Heart left ventricle (tissue), 16 donors: ENCODE data around the gene PRELID2. TPM values are rescaled to one million over a fixed set of nuclear protein-coding genes. Genes with fewer than 3 reads are reported as not detected.
A peak's percentile ranks its signal among the peaks of the same experiment; 100 is the strongest.

ENCODE experiments used
- ATAC-seq, 4 donors: fragments of 200-7000 bp; cut with Tn5 transposase; one replicate each; pipeline ENCODE4 v1.9.1; 2020 to 2022; ENCODE audit warnings: moderate library complexity in 4 of 4, mild to moderate bottlenecking in 3 of 4, moderate number of reproducible peaks in 1 of 4
- DNase-seq, 5 donors: peaks; one replicate each; pipeline ENCODE4 v3.0.0-alpha.2; 2020
- H3K27ac ChIP-seq, 12 donors: fragments of 200-600 bp; sonication (generic) in 4 of 12; one replicate each; pipeline versions ENCODE4 v1.5.0 to v1.8.0; 2016 to 2022; ENCODE audit warnings: mild to moderate bottlenecking in 2 of 12
- H3K27me3 ChIP-seq, 9 donors: fragments of 200-600 bp; sonication (generic) in 2 of 9; one replicate each; pipeline versions ENCODE4 v1.5.1 to v1.8.0; 2016 to 2022; ENCODE audit warnings: mild to moderate bottlenecking in 3 of 9
- H3K36me3 ChIP-seq, 9 donors: fragments of 200-600 bp; sonication (generic) in 2 of 9; one replicate each; pipeline versions ENCODE4 v1.5.0 to v1.8.0; 2018 to 2022; ENCODE audit warnings: mild to moderate bottlenecking in 2 of 9
- H3K4me1 ChIP-seq, 12 donors: fragments of 200-600 bp; sonication (generic) in 4 of 12; one replicate each; pipeline versions ENCODE4 v1.5.0 to v1.8.0; 2016 to 2022; ENCODE audit warnings: mild to moderate bottlenecking in 3 of 12
- H3K4me3 ChIP-seq, 12 donors: fragments of 200-600 bp; sonication (generic) in 4 of 12; one replicate each; pipeline versions ENCODE4 v1.5.0 to v1.8.0; 2017 to 2022; ENCODE audit warnings: mild to moderate bottlenecking in 9 of 12, moderate library complexity in 4 of 12
- H3K9me3 ChIP-seq, 12 donors: fragments of 200-600 bp; sonication (generic) in 4 of 12; one replicate each; pipeline versions ENCODE4 v1.5.0 to v1.8.0; 2016 to 2022; ENCODE audit warnings: mild to moderate bottlenecking in 1 of 12
- CTCF ChIP-seq, 12 donors: fragments of 200-600 bp; sonication (generic) in 4 of 12; IDR thresholded peaks; one replicate each; pipeline versions ENCODE4 v1.5.0 to v1.8.0; 2018 to 2022; ENCODE audit warnings: antibody characterized with exemption in 12 of 12, mild to moderate bottlenecking in 5 of 12
- POLR2A ChIP-seq, 2 donors: fragments of 450-650 bp; IDR thresholded peaks; one replicate each; pipeline ENCODE4 v1.6.1; 2017; ENCODE audit warnings: antibody characterized with exemption in 2 of 2, mild to moderate bottlenecking in 2 of 2, moderate library complexity in 2 of 2
- WGBS, 4 donors: extraction: QIAGEN DNeasy Blood & Tissue Kit in 2 of 4; methylation state at CpG; one replicate each; pipeline versions ENCODE4 v1.1.5 to v1.1.7; 2013 to 2018; 5-methylcytosine and 5-hydroxymethylcytosine counted together
- intact Hi-C, 10 donors: fragments of 100-400 bp; cut with DNase I; formaldehyde crosslinking; loops; one replicate each; pipeline versions ENCODE4 v1.11.1 to v1.14.2; 2022
- polyA plus RNA-seq, 2 donors: library from polyadenylated mRNA; stranded (reverse); fragments of 200-250 nt; gene quantifications; one replicate each; pipeline ENCODE4 v1.2.3, GENCODE V29; 2013
- total RNA-seq, 9 donors: library from RNA; depleted of rRNA in 2 of 9; stranded (reverse); fragments of >200 nt in 2 of 9; fragmentation: NEBNext Ultra II Directional in 3 of 9; extraction: Animal tissue kit (Norgen Biotek cat#: 25700) in 3 of 9; gene quantifications; one replicate each; pipeline versions ENCODE4 v1.1.0 to v1.2.4, GENCODE V29; 2016 to 2023
- donor health status: ischemic (EF 13 %, LVEDD 7.1; RV severe dilation, severe dysfunction).
- donor health status: healthy with polysubstance abuse.
- donor health status: DM: no; HTN: yes; CAD: no.
- donor health status: DM: no; HTN: no; CAD: no.
- donor health status: ischemic (EF 25% LVEDD 6.9; RV normal size, moderate dysfunction).
- donor health status: ischemic (EF 25% LVEDD 5.7; RV mildly dilated, moderate dysfunction).
- donor health status: healthy.
- donor health status: DM: yes; HTN: yes; CAD: no.
- donor health status: ischemic (EF 35%, LVEDD 5.7; RV mildly dilated, moderate dysfunction).
- donor health status: nonischemic (EF 11% LVEDD 7.7; RV severe dilation, severe dysfunction).
- donor health status: DM: yes; HTN: yes; CAD: no.
- donor health status: PGD.
- donor health status: ischemic (EF 29% LVEDD 5.4; RV normal size, mild dysfunction).
- donor health status: nonischemic (EF 23%, LVEDD 6.1; RV moderate dilation, normal function).

The PRELID2 gene
- total and polyA plus RNA-seq, 11 donors: 1.2 to 26.7 (median 9.1) TPM

DNA sequence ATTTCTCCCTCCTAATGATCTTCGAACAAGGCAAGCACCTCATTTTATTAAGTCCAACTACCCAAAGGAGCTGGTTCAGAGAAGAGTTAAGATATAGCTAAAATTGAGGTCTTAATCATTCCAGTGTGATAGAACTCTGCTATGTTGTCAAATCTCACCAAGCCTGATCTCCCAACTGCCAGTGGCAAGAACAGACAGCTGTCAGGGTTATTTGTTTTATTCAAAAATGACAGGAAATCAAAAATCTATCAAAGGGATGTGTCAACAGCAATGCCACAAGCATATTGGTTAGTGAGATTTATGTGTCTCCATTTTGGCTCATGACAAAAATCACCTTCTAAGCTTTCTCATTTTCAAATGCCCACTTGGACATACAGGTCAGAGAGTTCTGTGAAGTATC is 74.5 kb downstream of the PRELID2 start:
- no peak for ATAC-seq
- H3K27me3 ChIP-seq: no peaks in the 10 kb centered on the region
- no peak overlapping the region for H3K4me3 ChIP-seq
- TF ChIP-seq POLR2A (IDR thresholded peaks at IDR 0.05) (no peak), CTCF (IDR thresholded peaks at IDR 0.05) (no peak)
- peaks cover 0 to 17% (median 0%) of the 10 kb centered on the region in 9 donors for H3K36me3 ChIP-seq
- no peak overlapping the region for H3K27ac ChIP-seq
- WGBS, 4 donors: 92 to 98% (median 97%) methylated on average over 1 of the region's 1 CpG
- DNase-seq: no peak
- H3K9me3 ChIP-seq: no peaks in the 10 kb centered on the region
- intact Hi-C loops: no loop called here
- H3K4me1 ChIP-seq: no peaks in the 10 kb centered on the region

DNA sequence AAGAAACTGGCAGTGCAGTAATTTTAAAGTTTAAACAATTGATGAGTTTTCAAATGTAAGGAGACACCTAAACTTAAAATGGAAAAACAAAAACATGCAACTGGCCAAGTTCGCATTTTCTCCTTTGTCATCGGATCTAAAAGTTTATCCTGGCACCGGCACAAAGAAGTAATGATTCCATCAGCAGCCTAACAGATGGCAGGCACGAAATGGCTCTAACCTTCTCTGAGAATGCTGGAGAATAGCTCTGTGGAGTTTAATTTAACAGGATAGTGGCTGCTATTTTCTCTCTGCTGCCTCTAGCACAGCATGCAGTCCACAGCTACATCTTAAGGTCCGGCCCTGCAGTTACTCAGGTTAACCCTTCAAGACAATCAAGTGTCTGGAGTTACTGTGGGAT is 82.2 kb downstream of the PRELID2 start:
- H3K27me3 ChIP-seq: no peaks in the 10 kb centered on the region
- TF ChIP-seq POLR2A (IDR thresholded peaks at IDR 0.05): no peak
- TF ChIP-seq CTCF (IDR thresholded peaks at IDR 0.05): no peak
- no peak for DNase-seq
- no peaks in the 10 kb centered on the region for H3K36me3 ChIP-seq
- WGBS, 4 donors: 38 to 57% (median 49%) methylated on average over 5 of the region's 5 CpGs
- no peak overlapping the region for H3K4me3 ChIP-seq
- intact Hi-C loops: no loop called here
- no peak overlapping the region for H3K27ac ChIP-seq
- peaks cover 0 to 13% (median 0%) of the 10 kb centered on the region in 12 donors for H3K4me1 ChIP-seq
- no peak for ATAC-seq
- H3K9me3 ChIP-seq: peaks cover 0 to 17% (median 0%) of the 10 kb centered on the region in 12 donors

DNA sequence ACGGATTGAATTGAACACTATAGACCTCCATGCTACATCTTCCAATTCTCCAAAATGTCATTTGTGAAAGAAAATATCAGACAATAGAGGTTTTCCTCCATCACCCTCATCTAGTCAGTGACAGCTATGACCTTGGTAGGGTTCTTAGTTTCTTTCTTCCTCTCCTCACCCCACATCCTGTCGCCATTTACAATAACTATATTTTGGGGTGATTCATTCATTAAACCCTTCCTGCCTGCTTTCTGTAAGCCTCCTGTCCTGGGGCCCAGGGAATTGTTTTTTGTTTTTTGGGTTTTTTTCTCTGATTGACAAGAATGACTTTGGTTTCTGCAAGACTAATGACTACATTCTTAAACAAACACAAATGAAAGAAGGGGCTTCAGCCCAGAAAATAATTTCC is 82.6 kb downstream of the PRELID2 start:
- peaks cover 0 to 13% (median 0%) of the 10 kb centered on the region in 12 donors for H3K4me1 ChIP-seq
- DNase-seq (no peak), ATAC-seq (no peak)
- no peak overlapping the region for H3K4me3 ChIP-seq
- no peaks in the 10 kb centered on the region for H3K36me3 ChIP-seq
- intact Hi-C loops: no loop called here
- no peak for TF ChIP-seq POLR2A (IDR thresholded peaks at IDR 0.05)
- no peak for TF ChIP-seq CTCF (IDR thresholded peaks at IDR 0.05)
- peaks cover 0 to 20% (median 0%) of the 10 kb centered on the region in 12 donors for H3K9me3 ChIP-seq
- WGBS, 4 donors: 73 to 80% (median 74%) methylated on average over 2 of the region's 2 CpGs
- H3K27me3 ChIP-seq: no peaks in the 10 kb centered on the region
- H3K27ac ChIP-seq: no peak overlapping the region

- no peak overlapping the region for H3K27ac ChIP-seq
- DNase-seq (no peak), ATAC-seq (peak in 3 of 4 donors; percentile 33 to 45 (median 43))
- H3K36me3 ChIP-seq: no peaks in the 10 kb centered on the region
- intact Hi-C loops: no loop called here
- H3K4me3 ChIP-seq: no peak overlapping the region
- H3K27me3 ChIP-seq: no peaks in the 10 kb centered on the region
- H3K4me1 ChIP-seq: peaks cover 0 to 13% (median 0%) of the 10 kb centered on the region in 12 donors
- TF ChIP-seq CTCF (IDR thresholded peaks at IDR 0.05): no peak
- TF ChIP-seq POLR2A (IDR thresholded peaks at IDR 0.05): no peak
- H3K9me3 ChIP-seq: peaks cover 0 to 31% (median 0%) of the 10 kb centered on the region in 12 donors
Observed at GRCh38 chr5:145750199-145750598, 84.9 kb downstream of the PRELID2 start.
